C4-2B (cell line): ENCODE data around the gene EVI5L.

Source experiments
- CTCF ChIP-seq: fragments of 450-650 bp; conservative IDR thresholded peaks from 2 replicates; pipeline ENCODE4 v1.5.1; 2017; ENCODE audit warnings: mild to moderate bottlenecking
- ZFX ChIP-seq: fragments of 450-650 bp; IDR thresholded peaks from 2 replicates; pipeline ENCODE4 v1.6.1; 2017

GRCh38 chr19:7883105-7883504, 53.1 kb downstream of the EVI5L start:
- TF ChIP-seq CTCF (no peak), ZFX (no peak)
